Hematopoietic multipotent progenitor cell treated with erythropoietin and hydrocortisone succinate and interleukin-3 and kit ligand, for 6 days (in vitro differentiated cells): ENCODE data around the gene EGR4.
A peak's percentile ranks its signal among the peaks of the same experiment; 100 is the strongest.
"Not testable (repeated sequence)": the region's sequence is repeated elsewhere in the genome, so short reads cannot be mapped to it uniquely, and the experiment has no call there.

Experiments
- DNase-seq: peaks from one replicate; pipeline ENCODE4 v3.0.0-alpha.2; 2015

EGR4 gene

GRCh38 chr2:73262691-73263429 is 30.5 kb downstream of the EGR4 start:
- not testable (repeated sequence) for DNase-seq

- DNase-seq: no peak
These were observed 31.2 kb downstream of the EGR4 start for GRCh38 chr2:73262108-73262651.

DNA sequence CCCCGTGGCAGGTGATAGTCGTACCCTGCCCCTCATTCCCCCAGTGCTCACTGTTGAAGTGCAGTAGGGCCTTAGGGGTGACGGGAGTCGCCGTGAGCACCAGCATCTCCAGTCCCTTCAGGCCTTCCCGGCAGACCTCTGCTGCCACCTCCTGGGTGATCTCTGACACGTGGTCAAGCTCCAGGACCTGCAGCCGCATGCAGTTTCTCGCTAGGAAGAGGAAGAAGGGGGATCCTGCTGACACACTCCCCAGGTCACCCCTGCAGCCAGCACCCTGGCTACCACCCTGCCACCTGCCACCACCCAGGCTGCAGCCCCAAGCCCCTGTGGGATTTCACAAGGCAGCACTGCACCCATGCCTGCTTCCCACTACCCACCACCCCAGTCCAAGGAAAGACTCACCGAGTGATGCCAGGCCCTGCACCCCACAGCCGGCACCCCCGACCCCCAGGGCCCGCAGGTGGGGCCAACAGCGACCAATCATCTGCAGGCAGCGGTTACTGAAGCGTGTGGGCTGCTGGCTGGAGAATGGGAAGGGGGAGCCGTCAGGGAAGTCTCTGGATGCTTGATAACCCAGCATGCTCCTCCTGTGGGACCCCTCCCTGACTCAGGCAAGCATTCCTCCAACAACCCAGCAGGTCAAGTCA is 32.9 kb downstream of the EGR4 start:
- peak; percentile 75 for DNase-seq

- DNase-seq: no peak
These were observed 33.5 kb downstream of the EGR4 start for GRCh38 chr2:73259704-73260337.

- no peak for DNase-seq
These were observed 34.1 kb downstream of the EGR4 start for GRCh38 chr2:73259276-73259675.

GRCh38 chr2:73258913-73259215 is 34.5 kb downstream of the EGR4 start:
- no peak for DNase-seq

GRCh38 chr2:73258186-73258912 is 35.0 kb downstream of the EGR4 start:
- DNase-seq: no peak

DNA sequence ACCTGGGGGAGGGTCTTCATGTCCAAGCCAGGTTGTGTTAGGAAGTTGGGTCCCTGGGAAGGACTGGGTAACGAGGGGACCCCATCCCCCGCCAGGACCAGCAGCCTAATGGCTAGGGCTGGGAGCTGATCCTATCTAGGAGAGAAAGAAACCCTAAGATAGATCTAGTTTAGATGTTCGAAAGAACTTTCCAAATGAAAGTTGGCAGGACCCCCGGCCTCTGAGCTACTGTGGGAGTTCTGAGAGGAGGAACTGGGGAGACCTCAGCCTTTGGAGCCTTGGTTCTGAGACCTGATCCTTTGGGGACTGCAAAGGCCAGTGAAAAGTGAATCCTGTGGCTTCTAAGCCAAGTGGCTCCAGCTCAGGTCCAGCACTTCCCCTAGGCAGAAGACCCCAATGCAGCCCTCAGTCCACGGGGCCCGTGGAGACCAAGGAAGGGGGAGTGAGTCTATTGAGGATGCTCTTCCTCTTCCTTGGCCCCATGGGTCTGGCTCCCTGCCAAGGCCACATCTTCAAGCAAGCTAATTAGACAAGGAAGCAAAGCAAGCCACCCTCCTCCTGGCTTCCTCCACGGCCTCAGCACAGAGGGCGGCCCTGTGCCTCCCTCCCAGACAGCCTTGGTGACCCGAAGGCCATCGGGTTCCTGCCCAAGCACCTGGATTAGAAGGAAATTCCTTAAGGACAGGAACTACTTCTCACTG is 35.8 kb downstream of the EGR4 start:
- peak; percentile 68 for DNase-seq

GRCh38 chr2:73257021-73257420 is 36.3 kb downstream of the EGR4 start:
- no peak for DNase-seq

- no peak for DNase-seq
These were observed 36.8 kb downstream of the EGR4 start for GRCh38 chr2:73256618-73256922.

DNA sequence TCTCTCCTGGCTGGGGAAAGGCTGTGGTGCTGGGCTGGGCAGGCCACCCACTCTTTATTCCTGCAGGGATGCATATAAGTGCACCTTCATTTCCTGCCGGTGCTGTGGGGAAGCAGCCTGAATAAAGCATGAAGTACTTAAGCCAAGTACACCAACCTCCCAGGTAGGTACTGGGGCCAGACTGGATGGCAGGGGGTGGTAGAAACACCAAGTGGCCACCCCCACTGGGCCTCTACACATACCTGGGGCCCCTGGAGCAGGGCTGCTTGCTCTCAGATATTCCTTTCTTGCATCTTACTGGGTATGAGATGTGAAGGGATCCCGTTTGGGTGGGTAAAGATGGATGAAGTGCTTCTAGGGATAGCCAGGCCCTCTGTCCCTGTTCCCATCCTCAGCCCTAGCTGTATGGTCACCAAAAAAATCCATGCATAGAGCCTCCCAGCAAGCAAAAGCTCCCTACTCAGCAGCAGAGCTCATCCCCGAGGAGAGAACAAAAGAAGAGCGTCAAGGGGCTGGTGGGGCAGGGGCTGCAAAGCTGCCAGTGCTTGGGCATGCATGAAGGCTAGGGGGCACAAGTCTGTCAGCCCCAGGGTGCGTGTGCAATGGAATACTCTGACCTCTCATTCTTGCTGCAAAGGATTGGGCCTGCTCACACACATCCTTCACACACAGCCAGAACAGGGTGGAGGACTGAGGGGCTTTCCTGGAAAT is 37.3 kb downstream of the EGR4 start:
- no peak for DNase-seq

GRCh38 chr2:73255007-73255644 is 38.2 kb downstream of the EGR4 start:
- DNase-seq: no peak

GRCh38 chr2:73254343-73255006 is 38.9 kb downstream of the EGR4 start:
- DNase-seq: no peak

DNA sequence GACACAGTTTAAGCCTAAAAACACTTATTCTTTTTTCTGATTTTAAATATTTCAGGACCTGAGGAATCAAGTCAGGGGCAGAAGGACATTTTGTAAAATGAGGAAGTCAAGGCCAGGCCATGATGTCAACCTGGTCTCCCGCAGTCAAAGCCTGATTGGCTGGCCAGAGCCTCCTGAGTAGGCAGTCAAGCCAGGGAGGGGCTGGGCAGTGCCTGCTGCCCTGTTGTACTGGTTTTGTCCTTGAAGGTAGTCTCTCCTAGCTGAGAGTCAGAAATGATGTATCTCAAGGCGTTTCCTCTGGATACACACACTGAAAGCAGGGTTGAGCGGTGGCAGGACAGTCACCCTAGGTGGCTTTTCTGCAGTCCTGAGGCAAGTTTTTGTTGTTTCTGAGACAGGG is 39.4 kb downstream of the EGR4 start:
- DNase-seq: peak; percentile 50

DNA sequence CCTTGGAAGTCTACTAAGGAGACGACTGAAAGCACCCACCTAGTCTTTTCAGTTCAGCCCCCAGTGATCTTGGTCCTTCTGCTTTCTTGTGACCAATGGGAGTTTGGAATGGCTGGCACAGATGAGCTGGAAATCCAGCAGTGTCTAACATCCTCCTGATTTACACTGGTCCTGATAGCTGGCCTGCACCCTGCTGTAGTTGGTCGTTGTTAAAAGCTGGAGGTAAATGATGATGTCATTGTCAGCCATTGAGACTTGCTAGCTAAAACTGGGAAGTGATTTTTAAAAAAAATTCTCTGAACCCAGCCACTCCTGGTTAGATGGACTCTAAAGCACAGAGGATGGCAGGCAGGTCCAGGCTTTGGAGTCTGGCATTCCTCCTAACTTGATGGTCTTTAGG is 39.9 kb downstream of the EGR4 start:
- DNase-seq: no peak

- DNase-seq: no peak
These were observed 40.9 kb downstream of the EGR4 start for GRCh38 chr2:73252238-73253027.

DNA sequence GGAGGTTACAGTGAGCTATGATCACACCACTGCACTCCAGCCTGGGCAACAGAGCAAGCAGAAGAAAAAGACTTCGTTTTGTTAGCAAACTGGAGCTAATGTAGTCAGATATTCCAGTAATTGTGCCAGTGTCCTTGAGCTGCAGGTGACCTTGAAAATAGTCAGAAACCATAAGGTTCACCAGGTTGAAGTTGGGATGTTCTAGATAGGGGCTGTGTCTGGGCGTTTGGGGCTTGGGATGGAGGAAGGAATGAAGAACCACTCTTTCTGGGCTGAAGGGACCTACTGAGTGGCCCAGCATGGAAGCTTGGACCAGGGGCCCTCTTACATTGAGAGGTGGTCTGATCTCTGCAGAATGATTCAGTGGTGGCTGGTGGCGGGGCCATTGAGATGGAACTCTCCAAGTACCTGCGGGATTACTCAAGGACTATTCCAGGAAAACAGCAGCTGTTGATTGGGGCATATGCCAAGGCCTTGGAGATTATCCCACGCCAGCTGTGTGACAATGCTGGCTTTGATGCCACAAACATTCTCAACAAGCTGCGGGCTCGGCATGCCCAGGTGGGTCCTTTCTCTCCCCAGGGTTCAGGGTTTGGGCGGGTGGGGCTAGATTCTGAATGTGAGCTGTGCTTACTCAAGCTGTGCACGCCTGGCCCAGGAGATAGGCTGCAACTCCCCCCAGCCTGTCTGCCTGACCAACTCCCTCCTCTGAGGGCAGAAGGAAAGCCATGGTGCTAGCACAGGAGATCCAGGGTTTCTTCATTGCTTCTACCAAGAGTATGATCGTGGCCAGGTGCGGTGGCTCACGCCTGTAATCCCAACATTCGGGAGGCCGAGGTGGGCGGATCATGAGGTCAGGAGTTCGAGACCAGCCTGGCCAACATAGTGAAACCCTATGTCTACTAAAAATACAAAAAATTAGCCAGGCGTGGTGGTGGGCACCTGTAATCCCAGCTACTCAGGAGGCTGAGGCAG is 42.2 kb downstream of the EGR4 start:
- no peak for DNase-seq

- DNase-seq: no peak
These were observed 43.7 kb downstream of the EGR4 start for GRCh38 chr2:73249636-73250035.

DNA sequence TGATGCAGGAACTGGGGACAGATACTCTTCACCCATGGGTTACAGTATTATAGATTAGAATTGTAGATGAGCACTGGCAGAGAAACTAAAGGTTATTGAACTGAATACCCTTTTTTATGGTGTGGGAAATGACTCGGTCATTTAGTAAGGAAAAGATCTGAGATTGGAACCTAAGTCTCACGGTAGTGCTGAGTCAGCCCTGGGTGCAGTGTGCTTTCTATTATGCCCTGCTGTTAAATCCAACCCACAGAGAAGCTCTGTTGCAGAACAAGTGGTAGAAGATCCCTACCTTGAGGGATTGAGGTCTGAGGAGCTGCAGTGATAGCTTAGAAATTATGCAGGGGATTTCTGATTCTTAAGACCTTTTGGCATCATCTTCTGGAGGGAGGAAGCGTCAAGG is 46.5 kb downstream of the EGR4 start:
- DNase-seq: no peak
